ENCODE results near the gene PNLIPRP1.

The PNLIPRP1 gene

GRCh38 chr10:116610443-116611152, 19.8 kb downstream of the PNLIPRP1 start:
- TF ChIP-seq POU6F1 (CRISPR knock-in tag; IDR thresholded peaks at IDR 0.05; ENCODE audit: borderline replicate concordance, low read depth) (no peak), ISL1 (CRISPR knock-in tag; IDR thresholded peaks at IDR 0.05) (no peak), CSDC2 (CRISPR knock-in tag; IDR thresholded peaks at IDR 0.05) (no peak), ZNF8 (CRISPR knock-in tag; IDR thresholded peaks at IDR 0.05) (no peak), PPARA (CRISPR knock-in tag; IDR thresholded peaks at IDR 0.05; ENCODE audit: borderline replicate concordance) (no peak), GLIS3 (CRISPR knock-in tag; IDR thresholded peaks at IDR 0.05) (no peak), OSR1 (CRISPR knock-in tag; IDR thresholded peaks at IDR 0.05) (no peak), SNAI2 (CRISPR knock-in tag; IDR thresholded peaks at IDR 0.05) (no peak), ZFP3 (CRISPR knock-in tag; IDR thresholded peaks at IDR 0.05) (no peak), ZNF70 (CRISPR knock-in tag; IDR thresholded peaks at IDR 0.05) (no peak), ZFP30 (CRISPR knock-in tag; IDR thresholded peaks at IDR 0.05) (no peak), RARB (CRISPR knock-in tag; IDR thresholded peaks at IDR 0.05) (no peak), TSHZ2 (CRISPR knock-in tag; IDR thresholded peaks at IDR 0.05) (no peak), ARNTL (CRISPR knock-in tag; IDR thresholded peaks at IDR 0.05; ENCODE audit: borderline replicate concordance, low read depth) (no peak), TCF4 (CRISPR knock-in tag; IDR thresholded peaks at IDR 0.05; ENCODE audit: borderline replicate concordance) (no peak), ZC3H10 (CRISPR knock-in tag; IDR thresholded peaks at IDR 0.05) (no peak), ZNF565 (CRISPR knock-in tag; conservative IDR thresholded peaks at IDR 0.05; ENCODE audit: low read depth) (no peak)

GRCh38 chr10:116611153-116611545, 20.4 kb downstream of the PNLIPRP1 start:
- no peak for TF ChIP-seq POU6F1 (CRISPR knock-in tag; IDR thresholded peaks at IDR 0.05; ENCODE audit: borderline replicate concordance, low read depth)
- no peak for TF ChIP-seq ISL1 (CRISPR knock-in tag; IDR thresholded peaks at IDR 0.05)
- no peak for TF ChIP-seq ZFP3 (CRISPR knock-in tag; IDR thresholded peaks at IDR 0.05)
- no peak for TF ChIP-seq GLIS3 (CRISPR knock-in tag; IDR thresholded peaks at IDR 0.05)
- no peak for TF ChIP-seq PATZ1 (CRISPR knock-in tag; IDR thresholded peaks at IDR 0.05; ENCODE audit: borderline replicate concordance)
- TF ChIP-seq PPARA (CRISPR knock-in tag; IDR thresholded peaks at IDR 0.05; ENCODE audit: borderline replicate concordance), result no peak
- TF ChIP-seq CREB5 (CRISPR knock-in tag; IDR thresholded peaks at IDR 0.05; ENCODE audit: low read depth), result no peak
- no peak for TF ChIP-seq TOX (CRISPR knock-in tag; IDR thresholded peaks at IDR 0.05; ENCODE audit: borderline replicate concordance)
- no peak for TF ChIP-seq ZC3H10 (CRISPR knock-in tag; IDR thresholded peaks at IDR 0.05)
- no peak for TF ChIP-seq ZNF8 (CRISPR knock-in tag; IDR thresholded peaks at IDR 0.05)
- TF ChIP-seq SNAI2 (CRISPR knock-in tag; IDR thresholded peaks at IDR 0.05), result no peak
- no peak for TF ChIP-seq OSR1 (CRISPR knock-in tag; IDR thresholded peaks at IDR 0.05)
- TF ChIP-seq ZFP30 (CRISPR knock-in tag; IDR thresholded peaks at IDR 0.05), result no peak
- ATAC-seq, result no peak

More at GRCh38 chr10:116610443-116611152, 19.8 kb downstream of the PNLIPRP1 start:
- ATAC-seq, result no peak

Data from SK-N-SH treated with all-trans-retinoic acid at 6 μM for 48 hours (cell line).